K562 (cell line): ENCODE measurements around the gene CDC14A. TPM values are rescaled to one million over a fixed set of nuclear protein-coding genes. Genes with fewer than 3 reads are reported as not detected.

ENCODE experiments used
- BCLAF1 ChIP-seq, 2 experiments: fragments of 450-650 bp in 1 of 2; IDR thresholded peaks; 2 replicates each; pipeline ENCODE4 v1.6.1; 2011 to 2017; ENCODE audit warnings: low read depth in 2 of 2, antibody characterized with exemption in 1 of 2, borderline replicate concordance in 1 of 2, low read length in 1 of 2, mild to moderate bottlenecking in 1 of 2, mixed read lengths in 1 of 2; ENCODE audit not compliant: control insufficient read depth in 1 of 2
- CBX2 ChIP-seq: fragments of 200-600 bp; sonication (generic); IDR thresholded peaks from one replicate; pipeline ENCODE4 v1.6.1; 2012; ENCODE audit warnings: mild to moderate bottlenecking, low read length, inconsistent platforms; ENCODE audit not compliant: insufficient read depth, poor library complexity, severe bottlenecking
- MYC ChIP-seq, 2 experiments: fragments of 250-450 bp in 1 of 2; sonication (Bioruptor Pico) in 1 of 2; IDR thresholded peaks; 2 replicates each; pipeline versions ENCODE4 v1.5.1 to v1.6.1; 2012 to 2021; ENCODE audit warnings: low read depth in 2 of 2, borderline replicate concordance in 1 of 2, improper control_type of control experiment in 1 of 2, low read length in 1 of 2, mild to moderate bottlenecking in 1 of 2, moderate library complexity in 1 of 2
- ZBTB33 ChIP-seq: sonication (generic); formaldehyde crosslinking; IDR thresholded peaks from 2 replicates; pipeline ENCODE4 v1.8.1; 2023; ENCODE audit warnings: mild to moderate bottlenecking, missing genetic modification reagents
- polyA plus RNA-seq, 8 experiments: library from polyadenylated mRNA; depleted of rRNA in 4 of 8; stranded (reverse) in 5 of 8; unstranded in 3 of 8; fragments of >200 nt; fragmentation: Nextera tagmentation in 2 of 8; fragmentation: Illumina TruSeq in 1 of 8; extraction: Ambion mirVana in 2 of 8; extraction: Trizol in 1 of 8; gene quantifications; 2 replicates each; pipeline versions ENCODE4 v1.2.1 to v1.2.3, GENCODE V29; 2011 to 2014; ENCODE audit warnings: inconsistent platforms in 1 of 8, missing spikeins in 1 of 8
- total RNA-seq, 7 experiments: library from RNA; depleted of rRNA in 6 of 7; stranded (reverse); fragments of >200 nt in 6 of 7; fragmentation: Illumina TruSeq in 2 of 7; extraction: Trizol in 2 of 7; gene quantifications; 2 replicates each; pipeline versions ENCODE4 v1.2.1 to v1.2.3, GENCODE V29; 2011 to 2021; ENCODE audit warnings: low replicate concordance in 1 of 7

The CDC14A gene
- total and polyA plus RNA-seq, 9 of the 15 experiments (the other 6 are each of a cell fraction or from before 2014, with no cell fraction given): 17.0 to 74.3 (median 33.4) TPM

- TF ChIP-seq ZBTB33 (CRISPR knock-in tag) (no peak), CBX2 (no peak), MYC (IDR thresholded peaks at IDR 0.05; ENCODE audit: low read depth, low read length) (peak; percentile 54; the same call in 1 of the 2 replicates), MYC (CRISPR knock-in tag; IDR thresholded peaks at IDR 0.05; ENCODE audit: borderline replicate concordance, low read depth) (no peak), BCLAF1 (IDR thresholded peaks at IDR 0.05; ENCODE audit: borderline replicate concordance in 1 of 2, control insufficient read depth in 1 of 2, low read depth in 2 of 2, low read length in 1 of 2) (0 out of 4 replicates have a peak, but pooled peaks of 1 of the 2 experiments have one; percentile 36)
- TF ChIP-seq, all 486 proteins: peak for 10
Observed at GRCh38 chr1:100363831-100364230, 11.5 kb downstream of the CDC14A start (continued).
